Testis (tissue), 3 donors: ENCODE measurements around the gene ITM2A. TPM values are rescaled to one million over a fixed set of nuclear protein-coding genes. Genes with fewer than 3 reads are reported as not detected.

ENCODE experiments used
- DNase-seq: peaks from one replicate; pipeline ENCODE4 v3.0.0-alpha.2; 2019
- H3K27ac ChIP-seq, 2 donors: fragments of 200-600 bp; sonication (generic); one replicate each; pipeline ENCODE4 v1.5.1; 2019
- H3K27me3 ChIP-seq: fragments of 200-600 bp; sonication (generic); one replicate; pipeline ENCODE4 v1.5.1; 2019
- H3K36me3 ChIP-seq: fragments of 200-600 bp; sonication (generic); one replicate; pipeline ENCODE4 v1.5.1; 2017; ENCODE audit warnings: low read depth; ENCODE audit errors: missing control alignments
- H3K4me1 ChIP-seq: fragments of 200-600 bp; sonication (generic); one replicate; pipeline ENCODE4 v1.5.1; 2019
- H3K4me3 ChIP-seq, 2 donors: fragments of 200-600 bp; sonication (generic); one replicate each; pipeline ENCODE4 v1.5.1; 2017 to 2019
- H3K9me3 ChIP-seq: fragments of 200-600 bp; sonication (generic); one replicate; pipeline ENCODE4 v1.5.1; 2017
- POLR2A ChIP-seq: fragments of 450-650 bp; IDR thresholded peaks from one replicate; pipeline ENCODE4 v1.6.1; 2017; ENCODE audit warnings: antibody characterized with exemption, mild to moderate bottlenecking, moderate library complexity
- WGBS, 2 donors: methylation state at CpG; one replicate each; pipeline ENCODE4 v1.1.5; 2018; 5-methylcytosine and 5-hydroxymethylcytosine counted together
- intact Hi-C: fragments of 100-400 bp; cut with DNase I; formaldehyde crosslinking; loops from one replicate; pipeline ENCODE4 v1.15.1; 2023; ENCODE audit warnings: low total_unique reads
- polyA plus RNA-seq: library from polyadenylated mRNA; stranded (reverse); fragments of 350-450 nt; fragmentation: Illumina TruSeq; extraction: RNeasy Lipid Tissue Mini Kit (QIAGEN cat#74804); gene quantifications from one replicate; pipeline ENCODE4 v1.2.3, GENCODE V29; 2014; ENCODE audit warnings: low read depth, low replicate concordance; ENCODE audit not compliant: insufficient read depth
- total RNA-seq, 2 donors: library from RNA; depleted of rRNA; stranded (reverse); fragments of >200 nt; gene quantifications; one replicate each; pipeline ENCODE4 v1.2.3, GENCODE V29; 2016
- TF ChIP-seq, protein P1 (sequence below), 3 experiments: fragments of 450-650 bp in 2 of 3; fragments of 200-600 bp in 1 of 3; sonication (generic) in 1 of 3; IDR thresholded peaks; one replicate each; pipeline ENCODE4 v1.5.1; 2016 to 2019; ENCODE audit warnings: antibody characterized with exemption in 3 of 3, mild to moderate bottlenecking in 2 of 3, moderate library complexity in 1 of 3

The ITM2A gene
- total and polyA plus RNA-seq, 3 donors from 2014 or later: 6.8 to 45.1 (median 24.7) TPM

DNA sequence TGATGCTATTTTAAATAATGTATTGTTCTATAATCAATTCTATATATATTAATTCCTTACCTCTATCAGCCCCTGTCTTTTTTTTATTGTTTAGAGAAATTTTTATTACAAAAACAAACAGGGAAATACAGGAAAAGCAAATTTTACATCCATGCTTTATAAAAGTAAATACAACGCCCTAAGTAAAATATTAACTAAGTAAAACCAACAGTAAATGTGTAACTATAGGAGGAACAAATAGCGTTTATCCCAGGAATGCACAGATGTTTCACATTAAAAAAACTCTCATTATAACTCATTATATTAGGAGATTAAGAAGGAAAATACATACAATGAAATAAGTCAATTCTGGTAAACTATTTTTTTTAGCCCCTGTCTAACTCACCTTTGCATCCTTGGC lies 8.2 kb upstream of the ITM2A start:
- 80 to 91% methylated on average over 2 of the region's 2 CpGs for WGBS, 2 donors
- intact Hi-C loops: no loop called here
- no peak overlapping the region for H3K27ac ChIP-seq
- TF ChIP-seq, protein P1, sequence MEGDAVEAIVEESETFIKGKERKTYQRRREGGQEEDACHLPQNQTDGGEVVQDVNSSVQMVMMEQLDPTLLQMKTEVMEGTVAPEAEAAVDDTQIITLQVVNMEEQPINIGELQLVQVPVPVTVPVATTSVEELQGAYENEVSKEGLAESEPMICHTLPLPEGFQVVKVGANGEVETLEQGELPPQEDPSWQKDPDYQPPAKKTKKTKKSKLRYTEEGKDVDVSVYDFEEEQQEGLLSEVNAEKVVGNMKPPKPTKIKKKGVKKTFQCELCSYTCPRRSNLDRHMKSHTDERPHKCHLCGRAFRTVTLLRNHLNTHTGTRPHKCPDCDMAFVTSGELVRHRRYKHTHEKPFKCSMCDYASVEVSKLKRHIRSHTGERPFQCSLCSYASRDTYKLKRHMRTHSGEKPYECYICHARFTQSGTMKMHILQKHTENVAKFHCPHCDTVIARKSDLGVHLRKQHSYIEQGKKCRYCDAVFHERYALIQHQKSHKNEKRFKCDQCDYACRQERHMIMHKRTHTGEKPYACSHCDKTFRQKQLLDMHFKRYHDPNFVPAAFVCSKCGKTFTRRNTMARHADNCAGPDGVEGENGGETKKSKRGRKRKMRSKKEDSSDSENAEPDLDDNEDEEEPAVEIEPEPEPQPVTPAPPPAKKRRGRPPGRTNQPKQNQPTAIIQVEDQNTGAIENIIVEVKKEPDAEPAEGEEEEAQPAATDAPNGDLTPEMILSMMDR (IDR thresholded peaks at IDR 0.05): no peak
- no peak for TF ChIP-seq POLR2A
- H3K27me3 ChIP-seq: no peaks in the 10 kb centered on the region
- no peaks in the 10 kb centered on the region for H3K4me1 ChIP-seq
- H3K36me3 ChIP-seq: no peaks in the 10 kb centered on the region
- DNase-seq: no peak
- H3K4me3 ChIP-seq: no peak overlapping the region
- H3K9me3 ChIP-seq: no peaks in the 10 kb centered on the region

DNA sequence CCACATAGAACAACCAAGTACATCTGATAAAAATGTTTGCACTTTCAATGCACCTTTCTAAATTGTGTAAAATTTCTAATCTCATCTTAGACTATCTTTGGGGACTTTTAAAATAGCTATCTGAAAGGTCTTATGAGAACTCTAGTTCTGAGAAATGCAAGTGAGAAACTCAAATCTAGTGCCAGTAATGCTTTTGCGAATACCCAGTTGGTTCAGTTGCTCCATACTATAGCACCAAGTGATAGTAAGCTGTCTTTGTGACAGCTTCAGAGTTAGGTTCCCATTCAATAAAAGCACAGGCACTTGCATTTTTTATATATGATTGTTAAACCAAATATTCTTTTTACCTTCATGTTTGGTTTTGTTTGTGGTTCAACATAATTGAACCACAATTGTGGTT lies 4.5 kb upstream of the ITM2A start:
- intact Hi-C loops: no loop called here
- H3K4me3 ChIP-seq: no peak overlapping the region

DNA sequence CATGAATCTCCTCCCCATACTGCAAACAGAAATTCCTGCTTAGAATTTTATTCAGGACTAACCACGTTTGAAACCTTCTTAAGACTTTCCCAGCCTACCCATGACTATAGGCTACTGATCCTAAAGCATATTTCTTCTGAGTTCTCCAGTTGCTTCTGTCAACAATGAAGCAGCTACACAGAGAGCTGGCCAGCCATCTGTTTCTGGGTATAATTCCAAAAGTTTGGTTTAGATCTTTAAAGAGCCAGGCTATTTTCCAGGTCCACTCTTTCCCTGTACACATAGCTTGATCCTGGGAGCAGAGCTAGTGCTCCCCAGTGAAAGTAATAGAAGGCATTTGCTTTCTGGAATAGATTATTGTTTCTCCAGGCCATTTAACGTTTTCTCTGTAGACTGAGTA lies 4.0 kb upstream of the ITM2A start:
- Histone ChIP-seq H3K27ac (no peak overlapping the region), H3K27me3 (no peaks in the 10 kb centered on the region), H3K4me3 (no peak overlapping the region), H3K9me3 (no peaks in the 10 kb centered on the region), H3K4me1 (no peaks in the 10 kb centered on the region), H3K36me3 (no peaks in the 10 kb centered on the region)
- intact Hi-C loops: no loop called here
- DNase-seq: no peak
- TF ChIP-seq, protein P1 (IDR thresholded peaks at IDR 0.05): no peak
- TF ChIP-seq POLR2A: no peak
- 34 to 36% methylated on average over 2 of the region's 2 CpGs for WGBS, 2 donors

More for the DNA sequence above, 4.5 kb upstream of the ITM2A start:
- Histone ChIP-seq H3K27ac (no peak overlapping the region), H3K36me3 (no peaks in the 10 kb centered on the region), H3K9me3 (no peaks in the 10 kb centered on the region), H3K4me1 (no peaks in the 10 kb centered on the region), H3K27me3 (no peaks in the 10 kb centered on the region)
- 94 to 100% methylated on average over 1 of the region's 1 CpG for WGBS, 2 donors
- TF ChIP-seq POLR2A: no peak
- TF ChIP-seq, protein P1 (IDR thresholded peaks at IDR 0.05): no peak
- DNase-seq: no peak

DNA sequence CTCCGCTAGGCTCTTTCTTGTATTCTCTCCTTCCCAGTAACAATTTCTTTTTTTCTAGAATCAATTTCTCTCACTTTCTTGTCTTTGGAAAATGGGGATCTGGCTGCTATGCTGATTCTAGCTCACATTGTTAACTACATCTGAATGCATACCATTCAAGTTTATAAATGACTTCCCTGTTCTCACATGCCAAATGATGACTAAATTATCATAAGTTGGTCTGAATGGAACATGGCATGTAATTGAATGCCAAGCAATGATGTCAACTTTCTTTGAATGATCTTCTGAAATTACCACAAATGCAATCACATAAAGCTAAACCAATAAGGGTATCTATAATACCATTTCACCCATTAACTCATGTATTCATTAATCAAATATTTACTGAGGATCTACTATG lies 2.7 kb upstream of the ITM2A start:
- TF ChIP-seq POLR2A: no peak
- TF ChIP-seq, protein P1 (IDR thresholded peaks at IDR 0.05): no peak
- Histone ChIP-seq H3K27me3 (no peaks in the 10 kb centered on the region), H3K9me3 (no peaks in the 10 kb centered on the region), H3K36me3 (no peaks in the 10 kb centered on the region), H3K27ac (no peak overlapping the region), H3K4me3 (no peak overlapping the region), H3K4me1 (no peaks in the 10 kb centered on the region)
- intact Hi-C loops: no loop called here
- DNase-seq: no peak
- 100% methylated on average over 1 of the region's 1 CpG for WGBS, 2 donors

DNA sequence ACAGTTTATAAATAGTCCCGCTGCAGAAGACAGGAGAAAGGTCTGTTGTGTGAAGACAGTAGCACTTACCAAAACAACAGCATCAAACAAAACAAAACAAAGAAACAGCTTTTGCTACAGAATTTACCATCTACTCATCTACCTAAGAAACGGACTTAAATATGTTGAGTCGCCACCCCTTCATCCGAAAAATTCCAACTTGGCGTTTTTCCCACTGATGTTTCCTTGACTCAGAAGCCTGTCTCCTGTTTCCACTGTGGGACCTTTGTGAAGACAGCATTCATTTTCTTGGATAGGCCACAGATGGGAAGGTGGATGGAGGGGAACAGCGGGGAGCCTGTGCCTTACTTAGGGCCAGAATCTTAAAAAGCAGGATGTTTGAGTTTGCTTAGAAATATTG lies 1.3 kb upstream of the ITM2A start:
- no peaks in the 10 kb centered on the region for H3K4me1 ChIP-seq
- DNase-seq: no peak
- WGBS, 2 donors: 64 to 76% methylated on average over 6 of the region's 6 CpGs
- H3K4me3 ChIP-seq: no peak overlapping the region
- intact Hi-C loops: no loop called here
- H3K27ac ChIP-seq: no peak overlapping the region
- H3K27me3 ChIP-seq: no peaks in the 10 kb centered on the region
- H3K36me3 ChIP-seq: no peaks in the 10 kb centered on the region
- TF ChIP-seq, protein P1 (IDR thresholded peaks at IDR 0.05): no peak
- no peak for TF ChIP-seq POLR2A
- no peaks in the 10 kb centered on the region for H3K9me3 ChIP-seq
